GM18858 (cell line): Measurements from ENCODE around the gene PHLDA1.

Experiments used
- ATAC-seq: cut with Tn5 transposase; IDR thresholded peaks from one replicate; pipeline ENCODE4 v1.9.1; 2021; ENCODE audit not compliant: unreplicated experiment

Gene PHLDA1

GRCh38 chr12:76038176-76038575 is 6.6 kb upstream of the PHLDA1 start:
- no peak for ATAC-seq

DNA sequence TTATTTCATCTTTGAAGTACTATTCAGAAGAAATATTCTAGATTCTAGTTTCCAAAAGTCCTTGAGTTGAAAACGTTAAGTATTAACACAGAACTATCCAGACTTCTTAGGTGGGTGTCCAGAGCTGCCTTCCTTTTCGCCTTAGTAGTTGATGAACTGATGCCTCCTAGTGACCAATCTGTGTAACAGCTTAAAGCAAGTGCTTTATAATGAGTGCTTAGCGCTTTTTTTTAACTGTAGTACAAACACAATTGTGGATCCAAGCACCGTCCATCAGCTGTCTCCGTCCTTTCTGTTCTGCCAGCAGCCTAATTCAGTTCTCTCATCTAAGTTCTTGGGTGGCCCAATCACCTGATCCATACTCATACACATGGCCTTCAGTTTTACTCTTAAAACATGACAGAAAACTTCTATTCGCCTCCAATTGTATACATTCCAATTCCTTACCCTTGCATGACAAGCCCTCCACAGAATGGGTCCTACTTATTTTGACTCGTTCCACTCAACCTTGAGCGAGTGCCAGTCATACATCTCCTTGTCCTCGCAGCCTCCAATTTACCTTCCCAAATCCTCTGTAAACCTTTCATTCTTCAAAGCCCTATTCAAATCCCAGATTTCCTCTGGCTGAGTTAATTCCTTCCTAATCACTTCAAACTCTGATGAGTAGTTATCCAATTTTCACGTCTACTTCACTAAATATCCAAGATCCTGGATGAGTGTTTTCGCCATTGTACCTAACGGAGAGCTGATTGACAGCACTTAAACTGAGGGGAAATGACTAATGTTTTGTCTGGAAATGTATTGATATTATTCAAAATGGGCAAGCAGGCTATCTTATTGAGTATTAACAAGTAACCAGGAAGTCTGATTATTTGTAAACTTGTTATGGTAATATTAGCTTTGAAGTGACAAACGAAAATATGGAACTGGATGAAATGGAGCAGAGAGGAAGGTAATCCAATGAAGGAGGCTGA is 5.8 kb upstream of the PHLDA1 start:
- ATAC-seq = peak; percentile 68

DNA sequence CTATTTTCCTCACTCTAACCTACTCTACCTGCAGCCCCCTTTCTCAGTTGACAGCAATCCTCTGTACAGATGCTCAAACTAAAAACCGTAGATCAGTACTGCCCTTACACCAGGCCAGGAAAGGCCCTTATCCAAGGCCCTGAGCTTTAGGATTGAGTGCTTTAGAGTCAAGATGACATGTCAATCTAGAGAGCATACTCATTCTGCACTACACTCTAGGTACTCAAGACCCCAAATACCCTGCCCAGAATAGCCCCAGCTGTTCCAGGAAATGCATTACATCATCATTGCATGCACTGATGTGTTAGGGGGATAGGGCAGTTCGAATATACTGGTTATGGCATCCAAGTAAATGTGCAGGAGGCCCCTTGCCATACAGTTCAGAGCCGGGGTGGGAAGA is 3.5 kb upstream of the PHLDA1 start:
- no peak for ATAC-seq

DNA sequence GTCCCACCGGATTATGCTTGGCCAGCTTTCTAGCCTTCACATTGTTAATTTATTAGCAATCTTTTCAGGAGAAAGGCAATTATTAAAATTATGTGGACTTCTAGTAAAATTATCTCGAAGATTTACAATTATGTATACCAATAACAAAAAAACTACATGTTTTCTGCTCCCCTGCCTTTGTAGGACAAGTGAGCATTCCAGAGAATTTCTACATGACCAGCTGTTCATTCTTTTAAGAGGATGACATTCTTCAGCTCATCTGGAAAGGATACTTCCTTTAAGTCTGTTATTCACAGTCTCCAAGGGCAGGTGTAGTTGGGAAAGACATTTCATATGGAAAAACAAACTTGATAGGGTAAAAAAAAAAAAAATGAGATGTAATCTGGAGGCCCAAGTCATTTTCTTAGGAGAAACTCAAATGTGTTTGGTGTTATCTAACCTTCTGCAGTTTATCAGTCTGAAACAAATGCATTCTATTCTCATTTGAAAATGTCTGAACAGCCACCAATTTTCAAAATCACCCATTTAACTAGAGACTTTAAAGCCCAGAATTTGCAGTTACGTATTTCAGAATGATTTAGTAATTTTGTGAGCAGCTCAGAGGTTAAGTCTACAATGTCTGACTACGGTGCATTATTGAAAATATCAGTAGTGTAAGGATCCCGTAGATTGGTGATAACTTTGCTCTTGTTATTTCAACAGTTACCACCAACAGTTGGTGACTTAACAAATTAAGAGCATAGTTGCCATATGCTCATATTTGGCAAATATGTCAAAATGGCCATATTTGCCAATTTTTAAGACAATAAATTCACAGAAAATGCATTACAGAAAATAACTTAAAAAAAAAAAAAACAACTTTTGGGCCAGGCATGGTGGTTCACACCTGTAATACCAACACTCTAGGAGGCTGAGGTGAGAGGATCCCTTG is 1.8 kb upstream of the PHLDA1 start:
- no peak for ATAC-seq

- peak; percentile 18 for ATAC-seq
Measured at GRCh38 chr12:76032043-76032981, 736 bp upstream of the PHLDA1 start.

DNA sequence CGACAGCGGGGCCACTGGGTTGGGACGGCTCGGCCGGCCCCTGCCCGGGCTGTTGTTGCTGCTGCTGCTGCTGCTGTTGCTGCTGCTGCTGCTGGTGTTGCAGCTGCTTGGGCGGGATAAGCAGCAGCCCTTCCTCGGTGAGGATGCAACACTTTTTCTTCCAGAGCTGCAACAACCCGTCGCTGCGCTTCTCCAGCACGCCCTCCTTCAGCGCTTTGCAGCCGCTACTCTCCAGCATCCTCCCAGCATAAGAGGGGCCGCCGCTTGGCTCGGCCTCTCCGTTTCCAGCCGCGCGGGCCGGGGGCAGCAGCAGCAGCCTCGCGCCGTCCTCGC is 529 bp downstream of the PHLDA1 start:
- peak; percentile 16 for ATAC-seq

GRCh38 chr12:76030341-76031080 is 1.1 kb downstream of the PHLDA1 start:
- ATAC-seq = no peak

DNA sequence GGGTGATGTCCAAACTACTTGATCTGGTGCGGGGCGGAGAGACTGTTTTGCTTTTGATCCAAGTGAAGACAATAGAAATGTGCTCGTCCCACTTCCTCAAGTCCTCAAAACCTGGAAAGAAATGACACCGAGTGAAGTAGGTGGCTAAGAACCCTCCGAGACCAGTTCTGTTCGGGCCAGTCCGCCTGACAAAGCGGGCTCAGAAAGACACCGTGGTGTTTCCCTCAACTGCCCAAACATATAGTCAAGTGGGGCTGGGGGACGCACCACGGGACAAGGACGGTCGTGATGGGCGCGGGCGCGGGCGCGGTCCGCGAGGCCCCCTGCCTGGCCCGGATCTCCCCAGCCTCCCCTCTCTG is 1.6 kb downstream of the PHLDA1 start:
- ATAC-seq = no peak

DNA sequence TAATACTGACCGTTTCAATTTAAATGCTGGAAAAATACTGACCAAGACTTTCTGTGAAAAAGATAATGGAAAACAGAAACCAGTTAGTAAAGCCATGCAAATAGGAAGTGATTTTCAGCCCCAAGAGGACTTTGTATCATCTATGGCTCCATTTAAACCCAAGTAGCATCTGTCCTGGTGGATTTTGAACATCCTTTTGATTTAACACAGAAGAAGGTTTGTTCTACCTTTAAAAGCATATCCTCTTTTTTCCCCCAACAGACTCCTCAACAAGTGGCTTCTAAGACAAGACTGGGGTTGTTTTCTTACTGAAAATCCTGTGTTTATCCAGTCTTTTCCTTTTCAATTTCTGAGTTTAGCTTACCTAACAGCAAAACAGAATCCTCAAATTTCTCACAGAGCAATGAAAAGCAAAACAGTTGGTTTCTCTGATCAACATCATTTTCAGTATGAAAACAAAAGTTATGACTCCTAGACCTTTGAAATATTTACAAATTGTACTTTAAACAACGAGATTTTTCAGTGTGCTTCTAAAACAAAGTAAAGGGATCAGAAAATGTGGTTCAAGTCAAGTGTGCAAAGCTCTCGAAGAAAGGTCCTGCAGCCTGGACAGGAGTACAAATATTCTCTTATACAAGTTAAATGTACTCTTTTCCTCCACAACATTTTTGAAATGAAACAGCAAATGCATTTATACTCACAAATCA is 2.9 kb downstream of the PHLDA1 start:
- ATAC-seq = no peak

DNA sequence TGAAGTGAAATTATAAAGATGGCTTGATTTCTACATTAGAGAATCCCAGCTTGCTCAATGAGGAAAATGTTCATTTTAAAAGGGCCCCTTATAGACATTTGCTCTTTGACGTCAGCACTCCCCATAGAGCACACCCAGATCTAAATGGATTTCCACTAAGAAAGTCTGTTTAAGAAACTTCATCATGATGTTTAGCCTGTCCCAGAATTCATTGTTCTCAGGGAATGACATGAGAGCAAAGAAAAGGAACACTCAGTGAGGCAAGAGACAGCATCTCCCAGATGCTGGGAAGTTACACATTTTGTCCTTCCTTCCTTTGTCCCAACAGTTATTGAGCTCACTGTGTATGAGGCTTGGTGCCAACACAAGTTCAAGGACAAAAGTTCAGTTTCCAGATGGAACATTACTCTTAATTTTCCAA is 4.9 kb downstream of the PHLDA1 start:
- no peak for ATAC-seq

DNA sequence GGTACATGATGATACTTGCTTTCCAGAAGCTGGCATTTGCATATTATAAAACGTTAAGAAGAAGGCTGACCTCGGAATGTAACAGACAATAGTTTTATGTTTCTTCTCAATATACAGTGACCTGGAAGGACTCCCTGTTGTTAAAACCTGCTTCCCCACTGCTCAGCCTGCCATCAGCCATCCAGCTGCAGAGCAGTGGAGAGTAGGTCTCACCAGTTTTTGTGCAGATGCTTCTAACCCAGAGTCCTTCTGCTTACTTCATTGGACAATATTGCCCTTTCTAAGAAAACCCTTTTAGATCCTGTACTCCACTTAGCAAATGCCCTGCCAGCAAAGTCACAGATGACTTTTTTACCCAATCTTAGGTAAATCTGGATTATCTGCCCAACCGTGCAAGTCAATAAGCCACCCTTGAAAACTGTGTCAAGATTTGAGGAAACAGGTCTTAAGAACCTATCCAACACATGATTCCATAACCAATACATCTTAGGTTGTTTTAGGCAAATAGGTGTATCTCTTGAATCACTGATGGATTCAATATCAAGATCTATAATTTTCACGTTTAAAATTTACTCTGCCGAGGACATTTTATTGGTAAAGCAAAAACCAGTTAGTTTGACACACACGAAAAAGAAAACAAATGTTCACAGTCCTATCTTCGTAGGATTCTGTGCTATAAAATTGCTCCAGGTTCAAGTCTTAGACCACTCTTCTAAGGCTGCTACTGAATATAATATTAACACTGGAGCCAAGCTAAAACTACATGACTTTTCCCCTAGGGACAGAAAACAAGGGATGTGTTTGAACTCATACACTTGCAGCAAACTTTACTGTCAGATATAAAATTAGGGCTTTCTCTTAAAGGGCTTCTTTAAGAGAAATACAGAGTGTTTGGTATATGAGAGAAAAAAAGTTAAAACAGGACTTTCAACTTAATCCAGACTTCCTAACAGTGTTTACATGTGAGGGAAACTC is 5.7 kb downstream of the PHLDA1 start:
- ATAC-seq = no peak

DNA sequence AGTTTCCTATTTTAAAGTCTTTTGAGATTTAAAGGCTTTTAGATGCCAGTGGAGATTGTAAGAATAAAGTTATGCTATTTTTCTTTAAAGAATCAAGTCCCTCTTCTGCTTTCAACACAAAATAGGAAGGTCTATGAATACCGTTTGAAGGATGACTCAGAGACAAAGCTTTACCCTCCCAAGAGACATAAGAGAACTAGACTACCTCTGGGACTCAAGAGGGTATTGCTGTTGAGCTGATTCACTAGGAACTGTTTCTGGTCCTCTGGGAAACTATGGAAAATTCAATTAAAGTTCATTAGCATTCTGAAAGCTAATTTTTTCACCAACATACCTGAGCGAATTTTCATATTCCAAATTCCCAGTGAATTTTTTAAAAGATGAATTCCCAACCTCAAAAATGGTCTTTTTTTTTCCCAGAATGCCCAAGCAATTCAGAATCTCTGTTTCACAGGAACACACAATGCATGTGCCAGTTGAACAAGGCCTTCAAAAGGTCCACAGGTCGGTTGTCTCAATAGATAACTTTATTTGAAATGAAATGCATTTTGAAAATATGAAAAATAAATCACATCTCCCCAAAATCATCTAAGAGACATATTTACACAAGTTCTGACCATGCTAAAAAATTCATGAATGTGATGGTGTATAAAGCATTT is 6.5 kb downstream of the PHLDA1 start:
- ATAC-seq = no peak

DNA sequence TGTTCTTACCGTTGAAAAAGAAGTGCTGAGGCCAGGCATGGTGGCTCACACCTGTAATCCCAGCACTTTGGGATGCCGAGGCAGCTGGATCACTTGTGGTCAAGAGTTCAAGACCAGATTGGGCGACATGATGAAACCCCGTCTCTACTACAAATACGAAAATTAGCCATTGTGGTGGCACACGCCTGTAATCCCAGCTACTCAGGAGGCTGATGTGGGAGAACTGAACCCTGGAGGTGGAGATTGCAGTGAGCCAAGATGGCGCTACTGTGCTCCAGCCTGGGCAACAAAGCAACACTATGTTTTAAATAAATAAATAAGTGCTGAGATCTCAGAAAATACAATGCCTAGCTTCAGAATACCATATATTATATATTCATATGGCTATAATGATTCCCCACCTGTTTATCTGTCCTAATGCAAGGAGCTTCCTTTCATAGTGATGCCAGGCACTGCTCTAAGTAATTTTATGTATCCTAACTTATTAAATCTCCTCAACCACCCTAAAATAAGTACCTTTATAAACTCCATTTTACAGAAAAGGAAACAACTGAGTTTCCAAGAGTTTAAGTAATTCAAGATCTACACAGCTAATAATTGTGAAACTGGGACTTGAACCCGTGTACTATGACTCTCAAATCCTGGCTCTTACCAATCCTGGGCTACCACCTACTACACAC is 7.3 kb downstream of the PHLDA1 start:
- ATAC-seq = no peak

GRCh38 chr12:76023069-76023690 is 8.4 kb downstream of the PHLDA1 start:
- ATAC-seq = no peak

- no peak for ATAC-seq
Measured at GRCh38 chr12:76022506-76022905, 9.1 kb downstream of the PHLDA1 start.

GRCh38 chr12:76020731-76021672 is 10.6 kb downstream of the PHLDA1 start:
- no peak for ATAC-seq
